CD4-positive, alpha-beta T cell treated with Interleukin-2 at 100 ng/mL for 4 hours (primary cell): Measurements from ENCODE around the gene DIMT1.

Experiments used
- DNase-seq: peaks from one replicate; pipeline ENCODE4 v3.0.0-alpha.2; 2020; ENCODE audit warnings: low spot score

The DIMT1 gene

GRCh38 chr5:62371409-62371808 lies 32.3 kb downstream of the DIMT1 start:
- no peak for DNase-seq

- DNase-seq, result no peak
These were observed 34.7 kb downstream of the DIMT1 start for GRCh38 chr5:62369039-62369438.

- DNase-seq, result no peak
These were observed 41.0 kb downstream of the DIMT1 start for GRCh38 chr5:62362701-62363100.

GRCh38 chr5:62354028-62354874 lies 49.5 kb downstream of the DIMT1 start:
- peak; percentile 68 for DNase-seq

GRCh38 chr5:62348723-62349481 lies 54.8 kb downstream of the DIMT1 start:
- no peak for DNase-seq

- DNase-seq, result no peak
These were observed 55.8 kb downstream of the DIMT1 start for GRCh38 chr5:62347928-62348327.

- no peak for DNase-seq
These were observed 57.0 kb downstream of the DIMT1 start for GRCh38 chr5:62346748-62347147.

GRCh38 chr5:62343428-62343827 lies 60.3 kb downstream of the DIMT1 start:
- DNase-seq, result no peak

- DNase-seq, result no peak
These were observed 61.2 kb downstream of the DIMT1 start for GRCh38 chr5:62342476-62342837.

- peak; percentile 32 for DNase-seq
These were observed 61.8 kb downstream of the DIMT1 start for GRCh38 chr5:62341783-62342475.

- no peak for DNase-seq
These were observed 62.7 kb downstream of the DIMT1 start for GRCh38 chr5:62340979-62341378.

- DNase-seq, result no peak
These were observed 63.3 kb downstream of the DIMT1 start for GRCh38 chr5:62340392-62340791.
